K562 treated with DMSO at 1 percent for 48 hours (cell line): Measurements from ENCODE around the gene SEPTIN10. TPM values are rescaled to one million over a fixed set of nuclear protein-coding genes. Genes with fewer than 3 reads are reported as not detected.

Experiments used
- total RNA-seq: library from RNA; unstranded; fragments of 300-600 nt; gene quantifications from 2 replicates; pipeline ENCODE4 v1.2.3, GENCODE V29; 2022; ENCODE audit warnings: low replicate concordance; ENCODE audit errors: extremely low read depth

SEPTIN10 gene
- not detected in 2 replicates for total RNA-seq

DNA sequence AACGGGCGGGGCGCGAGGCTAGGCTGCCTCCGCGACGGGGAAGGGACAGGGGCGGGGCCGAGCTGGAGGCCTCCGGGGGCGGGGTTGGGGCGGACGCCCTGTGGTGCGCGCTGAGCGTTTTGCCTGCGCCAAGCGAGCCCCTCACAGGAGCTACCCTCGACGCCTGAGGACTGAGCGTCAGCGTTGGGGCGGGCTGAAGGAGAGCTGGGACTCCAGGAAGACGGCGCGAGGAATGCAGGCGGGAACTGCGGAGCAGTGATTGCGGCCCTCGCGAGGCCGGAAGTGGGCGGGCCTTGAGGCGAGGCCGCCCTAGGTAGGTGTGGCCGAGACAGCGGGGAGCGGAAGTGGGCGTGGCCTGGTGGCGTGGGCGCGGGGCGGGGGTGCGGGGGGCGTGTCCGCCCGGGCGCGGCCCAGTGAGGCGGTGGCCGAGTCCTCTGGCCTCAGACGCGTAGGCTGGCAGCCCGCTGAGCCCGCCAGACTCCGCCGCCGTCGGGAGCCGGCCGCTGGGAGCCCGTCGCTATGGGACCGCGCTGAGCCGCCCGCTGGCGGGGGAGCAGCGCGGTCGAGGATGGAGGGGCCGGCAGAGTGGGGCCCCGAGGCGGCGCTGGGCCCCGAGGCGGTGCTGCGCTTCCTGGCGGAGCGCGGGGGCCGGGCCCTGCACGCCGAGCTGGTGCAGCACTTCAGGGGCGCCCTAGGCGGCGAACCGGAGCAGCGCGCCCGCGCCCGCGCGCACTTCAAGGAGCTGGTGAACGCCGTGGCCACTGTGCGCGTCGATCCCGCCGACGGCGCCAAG, at the start of gene SEPTIN10, which contains the start of gene SOWAHC:
SEPTIN10 (minus strand) TSS at position 45 of the 793 bp plus-strand sequence. CDS start 139 bp downstream, outside the sequence.
SOWAHC (plus strand) TSS at position 443 of the 793 bp plus-strand sequence; CDS start at position 569, 126 bp downstream.

Other genes starting within 250 kb of the SEPTIN10 start
- gene SOWAHC, start 398 bp upstream of the SEPTIN10 start, total RNA-seq, result not detected in 2 replicates
- gene RGPD5, start 180.3 kb upstream of the SEPTIN10 start, total RNA-seq, result not detected in 2 replicates